Measurements from ENCODE around the gene SNCB.

DNA sequence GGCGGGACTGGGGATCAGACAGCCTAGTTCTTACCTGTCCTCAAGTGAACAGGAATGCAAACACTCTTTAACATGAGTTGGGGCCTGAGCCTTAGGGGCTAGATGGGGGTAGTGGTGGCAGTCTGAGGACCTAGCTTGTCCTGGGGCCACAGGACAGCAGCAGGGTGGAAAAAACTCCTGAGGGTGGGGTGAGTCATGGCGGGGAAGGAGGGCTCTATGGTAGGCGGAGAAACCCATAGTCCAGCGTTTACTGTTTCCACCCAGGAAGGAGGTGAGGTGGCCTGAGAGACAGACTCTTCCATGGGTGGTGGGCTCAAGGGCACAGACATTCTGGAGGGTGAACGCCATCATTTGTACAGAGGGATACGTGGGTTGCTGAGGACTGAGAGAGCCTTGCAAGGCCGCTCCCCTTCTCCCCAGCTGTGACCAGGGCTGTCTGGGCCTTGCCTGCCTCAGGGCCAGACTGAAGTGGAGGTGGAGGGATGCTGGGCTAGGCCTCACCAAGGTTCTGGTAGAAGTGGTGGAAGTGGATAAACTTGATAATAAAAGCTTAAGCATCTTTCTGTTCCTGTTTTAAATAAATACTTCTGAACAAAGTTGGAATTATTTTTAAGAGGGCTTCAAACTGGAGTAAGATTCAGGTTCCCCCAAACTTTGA lies 15.8 kb upstream of the SNCB start:
- TF ChIP-seq, protein P1, sequence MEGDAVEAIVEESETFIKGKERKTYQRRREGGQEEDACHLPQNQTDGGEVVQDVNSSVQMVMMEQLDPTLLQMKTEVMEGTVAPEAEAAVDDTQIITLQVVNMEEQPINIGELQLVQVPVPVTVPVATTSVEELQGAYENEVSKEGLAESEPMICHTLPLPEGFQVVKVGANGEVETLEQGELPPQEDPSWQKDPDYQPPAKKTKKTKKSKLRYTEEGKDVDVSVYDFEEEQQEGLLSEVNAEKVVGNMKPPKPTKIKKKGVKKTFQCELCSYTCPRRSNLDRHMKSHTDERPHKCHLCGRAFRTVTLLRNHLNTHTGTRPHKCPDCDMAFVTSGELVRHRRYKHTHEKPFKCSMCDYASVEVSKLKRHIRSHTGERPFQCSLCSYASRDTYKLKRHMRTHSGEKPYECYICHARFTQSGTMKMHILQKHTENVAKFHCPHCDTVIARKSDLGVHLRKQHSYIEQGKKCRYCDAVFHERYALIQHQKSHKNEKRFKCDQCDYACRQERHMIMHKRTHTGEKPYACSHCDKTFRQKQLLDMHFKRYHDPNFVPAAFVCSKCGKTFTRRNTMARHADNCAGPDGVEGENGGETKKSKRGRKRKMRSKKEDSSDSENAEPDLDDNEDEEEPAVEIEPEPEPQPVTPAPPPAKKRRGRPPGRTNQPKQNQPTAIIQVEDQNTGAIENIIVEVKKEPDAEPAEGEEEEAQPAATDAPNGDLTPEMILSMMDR (IDR thresholded peaks at IDR 0.05; ENCODE audit: low read length), result no peak
- TF ChIP-seq EZH2 (optimal IDR thresholded peaks at IDR 0.05; ENCODE audit: low read depth, low read length) (no peak), EZH2phosphoT487 (IDR thresholded peaks at IDR 0.05; ENCODE audit: low read length) (no peak)

All from MM.1S (cell line).